T-cell (primary cell): ENCODE measurements around the gene RBM20. TPM values are rescaled to one million over a fixed set of nuclear protein-coding genes. Genes with fewer than 3 reads are reported as not detected.
A peak's percentile ranks its signal among the peaks of the same experiment; 100 is the strongest.

Experiments used
- ATAC-seq, 4 experiments: fragments of 200-7000 bp in 3 of 4; fragments of 150-1000 bp in 1 of 4; cut with Tn5 transposase; replicated peaks in 1 of 4; 1 replicate in 3 of 4; 2 replicates in 1 of 4; pipeline ENCODE4 v1.10.0; 2021; ENCODE audit warnings: moderate library complexity in 3 of 4, mild to moderate bottlenecking in 2 of 4, moderate number of reproducible peaks in 1 of 4
- CTCF ChIA-PET, 2 donors: fragments of 300-600 bp; sonication (Branson Sonifier 250); formaldehyde crosslinking; loops; one replicate each; lab custom pipeline; 2022; ENCODE audit warnings: antibody characterized with exemption in 2 of 2; lab: Charles Lee
- POLR2A ChIA-PET, 2 donors: fragments of 300-600 bp; sonication (Branson Sonifier 250); formaldehyde crosslinking; loops; one replicate each; lab custom pipeline; 2022; ENCODE audit warnings: antibody characterized with exemption in 2 of 2; lab: Charles Lee
- DNase-seq, 35 experiments: peaks; one replicate each; pipeline versions ENCODE4 v3.0.0 to v3.0.0-alpha.2; 2013 to 2023
- H3K27ac ChIP-seq: one replicate; pipeline ENCODE4 v1.5.1; 2013; ENCODE audit warnings: low read length
- H3K27me3 ChIP-seq, 2 experiments: replicated peaks in 1 of 2; 1 replicate in 1 of 2; 2 replicates in 1 of 2; pipeline versions ENCODE4 v1.6.1 to v1.7.0; 2013; ENCODE audit warnings: low read length in 1 of 2, mixed read lengths in 1 of 2; ENCODE audit not compliant: control insufficient read depth in 2 of 2, insufficient read depth in 2 of 2; ENCODE audit errors: extremely low read depth in 1 of 2
- H3K36me3 ChIP-seq, 2 donors: 1 replicate in 1 of 2; 2 replicates in 1 of 2; pipeline versions ENCODE4 v1.6.1 to v1.7.0; 2013; ENCODE audit warnings: low read length in 1 of 2; ENCODE audit not compliant: control insufficient read depth in 2 of 2, insufficient read depth in 1 of 2; ENCODE audit errors: extremely low read depth in 1 of 2
- H3K4me1 ChIP-seq, 2 experiments: 1 replicate in 1 of 2; 2 replicates in 1 of 2; pipeline versions ENCODE4 v1.6.1 to v1.7.0; 2013; ENCODE audit warnings: low read length in 2 of 2, mixed read lengths in 1 of 2; ENCODE audit not compliant: insufficient read depth in 2 of 2, control insufficient read depth in 1 of 2; ENCODE audit errors: extremely low read depth in 1 of 2
- H3K4me3 ChIP-seq, 2 donors: 1 replicate in 1 of 2; 2 replicates in 1 of 2; pipeline versions ENCODE4 v1.5.1 to v1.7.0; 2013; ENCODE audit warnings: mild to moderate bottlenecking in 2 of 2, low read length in 1 of 2, moderate library complexity in 1 of 2; ENCODE audit not compliant: control insufficient read depth in 1 of 2; ENCODE audit errors: extremely low read depth in 1 of 2
- H3K9me3 ChIP-seq: 2 replicates; pipeline ENCODE4 v1.7.0; 2013
- H3K27ac Mint-ChIP-seq, 2 donors: one replicate each; pipeline ENCODE4 v1.8.0; 2020 to 2021; ENCODE audit warnings: mild to moderate bottlenecking in 2 of 2, mixed read lengths in 2 of 2
- H3K27me3 Mint-ChIP-seq, 2 donors: one replicate each; pipeline ENCODE4 v1.8.0; 2021 to 2022; ENCODE audit warnings: mixed read lengths in 2 of 2
- H3K36me3 Mint-ChIP-seq: one replicate; pipeline ENCODE4 v1.8.0; 2021; ENCODE audit warnings: mixed read lengths
- H3K4me1 Mint-ChIP-seq, 3 donors: one replicate each; pipeline ENCODE4 v1.8.0; 2020 to 2022; ENCODE audit warnings: mixed read lengths in 3 of 3, mild to moderate bottlenecking in 1 of 3
- H3K4me3 Mint-ChIP-seq, 3 donors: one replicate each; pipeline ENCODE4 v1.8.0; 2020 to 2022; ENCODE audit warnings: mild to moderate bottlenecking in 3 of 3, mixed read lengths in 3 of 3, moderate library complexity in 3 of 3
- H3K9me3 Mint-ChIP-seq, 3 donors: one replicate each; pipeline ENCODE4 v1.8.0; 2020 to 2022; ENCODE audit warnings: mixed read lengths in 3 of 3
- WGBS: methylation state at CpG from one replicate; pipeline ENCODE4 v1.1.5; 2013; ENCODE audit warnings: missing lambda C conversion rate; ENCODE audit not compliant: insufficient coverage; 5-methylcytosine and 5-hydroxymethylcytosine counted together
- total RNA-seq, 35 experiments: library from RNA in 6 of 35; stranded (reverse) in 6 of 35; fragments of 120-200 nt in 1 of 35; gene quantifications; one replicate each; pipeline versions ENCODE4 v1.2.1 to v1.2.4 and lab custom pipeline; 2013 to 2026

Gene RBM20
- total RNA-seq, 5 donors from 2014 or later (not counting 1 experiment from before 2014, with no cell fraction given) = 0.09 to 3.0 (median 0.33) TPM

GRCh38 chr10:110613996-110614495, 30.1 kb upstream of the RBM20 start:
- no peak for DNase-seq
- Mint-ChIP-seq H3K36me3 (no peaks in the 10 kb centered on the region), H3K27me3 (no peaks in the 10 kb centered on the region), H3K27ac (no peak overlapping the region), H3K4me3 (no peak overlapping the region), H3K9me3 (no peaks in the 10 kb centered on the region), H3K4me1 (peaks cover 20 to 33% (median 28%) of the 10 kb centered on the region in 3 donors)
- Histone ChIP-seq H3K4me1 (peaks cover 8 to 14% of the 10 kb centered on the region in 2 experiments), H3K27me3 (no peaks in the 10 kb centered on the region), H3K9me3 (no peaks in the 10 kb centered on the region), H3K36me3 (no peaks in the 10 kb centered on the region), H3K27ac (no peak overlapping the region), H3K4me3 (no peak overlapping the region)
- CTCF ChIA-PET = interaction anchor here in 1 of 2 donors (0.7 to 0.9 kb wide), 2 partner anchors 25 to 64 kb away, joined by 3 read pairs; no protein-coding TSS in a partner anchor
- POLR2A ChIA-PET = no interaction called here
- 80% methylated on average over 1 of the region's 9 CpGs for WGBS
- ATAC-seq = no peak

DNA sequence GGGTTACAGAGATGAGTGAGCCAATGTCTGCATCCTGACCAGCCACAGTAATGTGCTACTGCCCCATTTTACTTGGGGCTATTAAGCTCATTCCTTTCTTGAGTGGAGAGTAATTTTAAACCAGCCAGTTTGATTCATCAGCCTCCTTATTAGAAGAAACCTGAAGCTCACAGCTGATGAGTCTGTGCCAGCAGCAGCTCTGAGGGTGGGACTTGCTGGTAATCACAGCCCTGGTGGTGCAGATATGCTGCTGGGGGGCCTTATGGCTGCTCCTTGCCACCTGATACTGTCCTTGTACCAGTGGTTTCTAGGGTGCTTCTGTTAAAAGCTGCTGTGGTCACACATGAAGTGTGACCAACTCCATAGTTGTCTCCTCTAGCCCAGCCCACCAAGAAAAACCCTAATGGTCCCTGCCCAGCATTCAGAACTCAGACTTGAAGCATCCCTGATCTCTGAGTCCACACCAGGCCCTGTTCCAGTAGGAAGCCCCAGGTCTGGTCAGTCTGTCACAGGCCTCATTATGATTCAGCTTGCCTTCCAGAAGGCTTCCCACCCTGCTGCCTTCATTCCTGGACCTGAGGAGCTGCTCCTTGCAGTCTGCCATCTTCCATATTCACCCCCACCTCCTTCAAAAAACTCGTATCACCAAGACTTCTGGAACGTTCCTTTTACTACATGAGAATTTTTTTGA, 28.9 kb upstream of the RBM20 start:
- Mint-ChIP-seq H3K27ac (no peak overlapping the region), H3K27me3 (no peaks in the 10 kb centered on the region), H3K4me1 (peaks cover 20 to 33% (median 27%) of the 10 kb centered on the region in 3 donors), H3K4me3 (no peak overlapping the region), H3K9me3 (no peaks in the 10 kb centered on the region), H3K36me3 (no peaks in the 10 kb centered on the region)
- Histone ChIP-seq H3K27me3 (no peaks in the 10 kb centered on the region), H3K27ac (no peak overlapping the region), H3K4me3 (no peak overlapping the region), H3K36me3 (no peaks in the 10 kb centered on the region), H3K4me1 (peaks cover 8 to 14% of the 10 kb centered on the region in 2 experiments), H3K9me3 (no peaks in the 10 kb centered on the region)
- ATAC-seq (no peak), DNase-seq (no peak)
- ChIA-PET POLR2A (no interaction called here), CTCF (interaction anchor here (0.5 to 0.7 kb wide), 3 partner anchors 580 to 750 kb away, joined by 3 to 4 read pairs (median 3); no protein-coding TSS in a partner anchor)
- WGBS = 60% methylated on average over 1 of the region's 2 CpGs

DNA sequence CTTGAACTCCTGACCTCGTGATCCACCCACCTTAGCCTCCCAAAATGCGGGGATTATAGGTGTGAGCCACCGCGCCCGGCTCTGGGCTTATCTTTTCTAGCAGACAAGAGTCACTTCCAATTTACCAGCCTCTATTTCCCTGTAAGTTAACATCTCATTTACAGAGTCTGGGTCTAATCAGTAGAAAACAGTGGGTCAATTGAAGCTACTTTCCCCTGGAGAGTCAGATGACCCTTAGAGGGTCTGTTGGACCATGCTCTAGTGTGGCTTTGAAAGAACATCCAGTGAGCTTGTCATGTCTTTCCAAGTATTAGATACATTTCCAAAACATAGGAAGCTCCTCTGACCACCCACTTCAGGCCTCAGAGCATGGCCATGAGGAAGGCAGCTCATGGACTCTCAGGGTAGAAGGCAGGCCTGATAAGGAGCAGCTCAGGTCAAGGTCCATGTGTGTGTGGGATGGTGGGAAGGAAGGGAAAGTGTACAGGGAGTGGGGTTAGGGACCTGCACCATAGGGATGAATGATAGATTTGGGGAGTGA, 27.6 kb upstream of the RBM20 start:
- no peak overlapping the region for H3K4me3 Mint-ChIP-seq
- ATAC-seq (no peak), DNase-seq (no peak)
- peaks cover under 1 to 3% (median 1%) of the 10 kb centered on the region in 3 donors for H3K9me3 Mint-ChIP-seq
- WGBS = 100% methylated on average over 1 of the region's 5 CpGs
- Histone ChIP-seq H3K4me3 (no peak overlapping the region), H3K36me3 (no peaks in the 10 kb centered on the region), H3K27ac (no peak overlapping the region), H3K9me3 (no peaks in the 10 kb centered on the region), H3K27me3 (no peaks in the 10 kb centered on the region), H3K4me1 (peaks cover 8 to 14% of the 10 kb centered on the region in 2 experiments)
- CTCF ChIA-PET = interaction anchor here (0.6 to 1.3 kb wide), 4 partner anchors 8 to 56 kb away, joined by 3 to 8 read pairs (median 6); no protein-coding TSS in a partner anchor
- POLR2A ChIA-PET = no interaction called here
- H3K27ac Mint-ChIP-seq = peak overlapping the region in 1 of 2 donors; percentile 8
- H3K4me1 Mint-ChIP-seq = peaks cover 17 to 33% (median 22%) of the 10 kb centered on the region in 3 donors
- H3K27me3 Mint-ChIP-seq = no peaks in the 10 kb centered on the region
- no peaks in the 10 kb centered on the region for H3K36me3 Mint-ChIP-seq

DNA sequence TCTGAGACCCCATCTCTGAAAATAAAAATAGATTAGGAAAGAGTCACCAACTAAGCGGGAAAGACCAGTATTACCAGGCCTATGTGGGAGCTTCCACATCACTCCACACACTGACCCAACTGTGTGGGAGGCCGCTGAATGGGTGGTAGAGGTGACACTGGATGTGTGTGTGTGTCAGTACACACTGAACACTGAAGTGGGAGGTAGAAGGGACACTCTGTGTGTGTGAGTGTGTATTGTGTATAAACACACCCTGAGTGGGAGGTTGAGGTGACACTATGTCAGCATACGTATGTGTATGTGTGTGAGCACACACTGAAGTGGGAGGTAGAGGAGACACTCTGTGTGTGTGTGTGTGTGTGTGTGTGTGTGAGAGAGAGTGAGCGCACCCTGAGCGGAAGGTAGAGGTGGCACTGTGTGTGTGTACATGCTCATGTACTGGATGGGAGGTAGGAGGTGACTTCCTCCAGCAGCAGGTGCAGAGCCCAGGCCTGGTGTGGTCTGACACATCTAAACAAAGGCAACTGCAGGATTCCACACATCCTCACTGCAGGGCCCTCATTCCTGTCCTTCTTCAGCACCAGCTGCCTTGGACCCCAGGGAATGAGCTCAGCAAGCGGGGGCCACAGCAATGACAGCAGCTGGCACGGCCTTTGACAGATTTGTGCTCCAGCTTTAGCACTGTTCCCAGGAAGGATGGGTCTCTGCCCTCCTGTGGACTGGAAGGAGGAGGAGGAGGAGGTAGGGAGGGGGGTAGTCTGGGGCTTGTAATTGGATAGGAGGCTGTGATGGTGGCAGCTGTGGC, 26.5 kb upstream of the RBM20 start:
- Histone ChIP-seq H3K36me3 (no peaks in the 10 kb centered on the region), H3K4me1 (peaks cover 3 to 13% of the 10 kb centered on the region in 2 experiments), H3K4me3 (no peak overlapping the region), H3K27ac (no peak overlapping the region), H3K9me3 (no peaks in the 10 kb centered on the region), H3K27me3 (no peaks in the 10 kb centered on the region)
- DNase-seq = peak in 15 of 35 experiments; percentile 2 to 30 (median 11)
- Mint-ChIP-seq H3K27me3 (no peaks in the 10 kb centered on the region), H3K4me1 (peaks cover 12 to 29% (median 16%) of the 10 kb centered on the region in 3 donors), H3K27ac (peak overlapping the region in 1 of 2 donors; percentile 44), H3K9me3 (peaks cover 2 to 4% (median 2%) of the 10 kb centered on the region in 3 donors), H3K36me3 (no peaks in the 10 kb centered on the region), H3K4me3 (peak overlapping the region in 1 of 3 donors; percentile 29)
- ChIA-PET POLR2A (no interaction called here), CTCF (interaction anchor here in 1 of 2 donors (1.3 kb wide), 1 partner anchor 9 kb away, joined by 4 read pairs; no protein-coding TSS in a partner anchor)
- 74% methylated on average over 5 of the region's 7 CpGs for WGBS
- ATAC-seq = peak; percentile 64 to 89 (median 77)

GRCh38 chr10:110618230-110618610, 25.9 kb upstream of the RBM20 start:
- DNase-seq = no peak
- POLR2A ChIA-PET = no interaction called here
- Mint-ChIP-seq H3K36me3 (no peaks in the 10 kb centered on the region), H3K27ac (peak overlapping the region in 1 of 2 donors; percentile 44), H3K4me1 (peaks cover 12 to 29% (median 14%) of the 10 kb centered on the region in 3 donors), H3K4me3 (peak overlapping the region in 1 of 3 donors; percentile 29), H3K27me3 (no peaks in the 10 kb centered on the region), H3K9me3 (peaks cover 2 to 4% (median 2%) of the 10 kb centered on the region in 3 donors)
- Histone ChIP-seq H3K4me1 (peaks cover 3 to 13% of the 10 kb centered on the region in 2 experiments), H3K36me3 (no peaks in the 10 kb centered on the region), H3K4me3 (no peak overlapping the region), H3K27me3 (no peaks in the 10 kb centered on the region), H3K9me3 (no peaks in the 10 kb centered on the region), H3K27ac (no peak overlapping the region)
- WGBS = no CpG with 5 or more reads among the region's 5 CpGs
- CTCF ChIA-PET = interaction anchor here in 1 of 2 donors (0.5 kb wide), 1 partner anchor 299 kb away, joined by 4 read pairs; no protein-coding TSS in a partner anchor
- ATAC-seq = peak in 1 of 4 experiments; percentile 18
